Osteoblast (primary cell): ENCODE results near the gene OLA1. TPM values are rescaled to one million over a fixed set of nuclear protein-coding genes. Genes with fewer than 3 reads are reported as not detected.
A peak's percentile ranks its signal among the peaks of the same experiment; 100 is the strongest.

Experiments used
- DNase-seq: peaks from one replicate; pipeline ENCODE4 v3.0.0; 2011; ENCODE audit warnings: low spot score, mixed read lengths; ENCODE audit not compliant: insufficient read length; ENCODE audit errors: missing footprints
- H2AFZ ChIP-seq: 2 replicates; pipeline ENCODE4 v1.6.0; 2011; ENCODE audit warnings: mild to moderate bottlenecking, low read length
- H3K27ac ChIP-seq: 2 replicates; pipeline ENCODE4 v1.5.1; 2011; ENCODE audit warnings: mild to moderate bottlenecking, low read depth, low read length, moderate library complexity
- H3K27me3 ChIP-seq: 2 replicates; pipeline ENCODE4 v1.6.0; 2012; ENCODE audit warnings: mild to moderate bottlenecking, control low read depth, inconsistent platforms, low read length, moderate library complexity; ENCODE audit not compliant: insufficient read depth
- H3K36me3 ChIP-seq: 2 replicates; pipeline ENCODE4 v1.5.1; 2011; ENCODE audit warnings: mild to moderate bottlenecking, low read length, control low read depth, moderate library complexity; ENCODE audit not compliant: insufficient read depth
- H3K4me1 ChIP-seq: 2 replicates; pipeline ENCODE4 v1.5.1; 2011; ENCODE audit warnings: mild to moderate bottlenecking, low read length, control low read depth, moderate library complexity; ENCODE audit not compliant: insufficient read depth
- H3K4me2 ChIP-seq: 2 replicates; pipeline ENCODE4 v1.6.0; 2011; ENCODE audit warnings: mild to moderate bottlenecking, low read length; ENCODE audit not compliant: insufficient read depth
- H3K4me3 ChIP-seq: fragments of 200-600 bp; sonication (generic); 3 replicates; pipeline ENCODE4 v1.5.1; 2012; ENCODE audit warnings: mild to moderate bottlenecking, low read length, inconsistent platforms; ENCODE audit not compliant: insufficient read depth
- H3K79me2 ChIP-seq: 2 replicates; pipeline ENCODE4 v1.6.0; 2012; ENCODE audit warnings: mild to moderate bottlenecking, low read length, control low read depth, inconsistent platforms; ENCODE audit not compliant: insufficient read depth
- H3K9me3 ChIP-seq: 2 replicates; pipeline ENCODE4 v1.5.1; 2011; ENCODE audit warnings: low read depth, low read length, control low read depth
- H4K20me1 ChIP-seq: 2 replicates; pipeline ENCODE4 v1.6.0; 2012; ENCODE audit warnings: mild to moderate bottlenecking, low read length, control low read depth; ENCODE audit not compliant: insufficient read depth
- CTCF ChIP-seq: IDR thresholded peaks from 2 replicates; pipeline ENCODE4 v1.5.1; 2011; ENCODE audit warnings: mild to moderate bottlenecking, low read depth, low read length, moderate library complexity; ENCODE audit errors: extremely low read depth
- total RNA-seq: library from RNA; depleted of rRNA; stranded (reverse); fragments of >200 nt; gene quantifications from 2 replicates; pipeline ENCODE4 v1.2.3, GENCODE V29; 2012

The OLA1 gene
- total RNA-seq, 1 donor, result 79.3 TPM

- H3K36me3 ChIP-seq, result no peaks in the 10 kb centered on the region
- H4K20me1 ChIP-seq, result peaks cover 13% of the 10 kb centered on the region
- TF ChIP-seq CTCF, result no peak
- H3K79me2 ChIP-seq, result peaks cover 36% of the 10 kb centered on the region
- peak overlapping the region; percentile 36 for H3K27ac ChIP-seq
- H3K27me3 ChIP-seq, result no peaks in the 10 kb centered on the region
- no peak overlapping the region for H3K4me3 ChIP-seq
- peaks cover 11% of the 10 kb centered on the region for H3K4me1 ChIP-seq
- H3K4me2 ChIP-seq, result peak overlapping the region; percentile 8
- no peaks in the 10 kb centered on the region for H3K9me3 ChIP-seq
- peak; percentile 86 for DNase-seq
- H2AFZ ChIP-seq, result no peak overlapping the region
These were observed 94.3 kb downstream of the OLA1 start for GRCh38 chr2:174153757-174154680.

GRCh38 chr2:174149530-174149929, 98.8 kb downstream of the OLA1 start:
- Histone ChIP-seq H3K9me3 (no peaks in the 10 kb centered on the region), H3K27me3 (no peaks in the 10 kb centered on the region), H4K20me1 (peaks cover 17% of the 10 kb centered on the region), H3K4me3 (no peak overlapping the region), H3K36me3 (no peaks in the 10 kb centered on the region), H3K4me1 (peaks cover 10% of the 10 kb centered on the region), H3K27ac (no peak overlapping the region), H3K79me2 (peaks cover 44% of the 10 kb centered on the region), H2AFZ (no peak overlapping the region), H3K4me2 (no peak overlapping the region)
- no peak for DNase-seq
- no peak for TF ChIP-seq CTCF

- H3K4me3 ChIP-seq, result no peak overlapping the region
- H3K9me3 ChIP-seq, result no peaks in the 10 kb centered on the region
- no peak for DNase-seq
- no peaks in the 10 kb centered on the region for H3K27me3 ChIP-seq
- no peak overlapping the region for H2AFZ ChIP-seq
- TF ChIP-seq CTCF, result no peak
- H3K27ac ChIP-seq, result no peak overlapping the region
- no peak overlapping the region for H3K4me2 ChIP-seq
- peaks cover 50% of the 10 kb centered on the region for H3K79me2 ChIP-seq
- H4K20me1 ChIP-seq, result peaks cover 13% of the 10 kb centered on the region
- peaks cover 3% of the 10 kb centered on the region for H3K4me1 ChIP-seq
- H3K36me3 ChIP-seq, result no peaks in the 10 kb centered on the region
These were observed 99.5 kb downstream of the OLA1 start for GRCh38 chr2:174148833-174149232.

GRCh38 chr2:174145827-174146226, 102.5 kb downstream of the OLA1 start:
- H3K4me1 ChIP-seq, result peaks cover 4% of the 10 kb centered on the region
- H3K4me3 ChIP-seq, result no peak overlapping the region
- no peak overlapping the region for H3K4me2 ChIP-seq
- peaks cover 52% of the 10 kb centered on the region for H3K79me2 ChIP-seq
- TF ChIP-seq CTCF, result no peak
- no peaks in the 10 kb centered on the region for H3K27me3 ChIP-seq
- H3K36me3 ChIP-seq, result no peaks in the 10 kb centered on the region
- no peak for DNase-seq
- H2AFZ ChIP-seq, result no peak overlapping the region
- H3K9me3 ChIP-seq, result no peaks in the 10 kb centered on the region
- H4K20me1 ChIP-seq, result peaks cover 9% of the 10 kb centered on the region
- no peak overlapping the region for H3K27ac ChIP-seq
